Liver (tissue), 9 donors: ENCODE data around the gene MTMR11. TPM values are rescaled to one million over a fixed set of nuclear protein-coding genes. Genes with fewer than 3 reads are reported as not detected.
"Not testable (repeated sequence)": the region's sequence is repeated elsewhere in the genome, so short reads cannot be mapped to it uniquely, and the experiment has no call there.

Experiments used
- DNase-seq: peaks from one replicate; pipeline ENCODE4 v3.0.0-alpha.2; 2017; ENCODE audit warnings: low spot score
- H3K27ac ChIP-seq, 2 donors: one replicate each; pipeline ENCODE4 v1.7.0; 2013; ENCODE audit warnings: inconsistent platforms in 2 of 2, low read length in 2 of 2, control low read depth in 1 of 2, low read depth in 1 of 2, mild to moderate bottlenecking in 1 of 2
- H3K27me3 ChIP-seq, 4 donors: one replicate each; pipeline versions ENCODE4 v1.6.1 to v1.7.0; 2013; ENCODE audit warnings: low read length in 3 of 4, inconsistent platforms in 1 of 4, mild to moderate bottlenecking in 1 of 4, moderate library complexity in 1 of 4; ENCODE audit not compliant: control insufficient read depth in 4 of 4, insufficient read depth in 4 of 4
- H3K36me3 ChIP-seq, 4 donors: one replicate each; pipeline versions ENCODE4 v1.6.1 to v1.7.0; 2013; ENCODE audit warnings: low read length in 3 of 4, mild to moderate bottlenecking in 3 of 4, low read depth in 1 of 4, moderate library complexity in 1 of 4; ENCODE audit not compliant: control insufficient read depth in 4 of 4, insufficient read depth in 3 of 4
- H3K4me1 ChIP-seq, 4 donors: one replicate each; pipeline versions ENCODE4 v1.6.1 to v1.7.0; 2013; ENCODE audit warnings: low read length in 3 of 4, mild to moderate bottlenecking in 3 of 4, moderate library complexity in 1 of 4; ENCODE audit not compliant: control insufficient read depth in 4 of 4, insufficient read depth in 4 of 4
- H3K4me3 ChIP-seq, 3 donors: one replicate each; pipeline versions ENCODE4 v1.6.1 to v1.7.0; 2013; ENCODE audit warnings: low read length in 3 of 3, control low read depth in 1 of 3, low read depth in 1 of 3, mild to moderate bottlenecking in 1 of 3
- H3K9ac ChIP-seq, 2 donors: one replicate each; pipeline ENCODE4 v1.7.0; 2013; ENCODE audit warnings: low read length in 2 of 2, mild to moderate bottlenecking in 2 of 2, moderate library complexity in 2 of 2, control low read depth in 1 of 2, low read depth in 1 of 2
- H3K9me3 ChIP-seq, 4 donors: one replicate each; pipeline versions ENCODE4 v1.6.1 to v1.7.0; 2013; ENCODE audit warnings: low read length in 3 of 4; ENCODE audit not compliant: control insufficient read depth in 4 of 4
- EGR1 ChIP-seq, 2 donors: IDR thresholded peaks; 2 replicates each; pipeline ENCODE4 v1.6.1; 2016 to 2018; ENCODE audit warnings: antibody characterized with exemption in 2 of 2, low read depth in 2 of 2
- FOXA1 ChIP-seq: IDR thresholded peaks from 2 replicates; pipeline ENCODE4 v1.6.1; 2016; ENCODE audit warnings: antibody characterized with exemption
- FOXA2 ChIP-seq: IDR thresholded peaks from 2 replicates; pipeline ENCODE4 v1.6.1; 2016; ENCODE audit warnings: antibody characterized with exemption
- GABPA ChIP-seq, 2 donors: IDR thresholded peaks in 1 of 2; conservative IDR thresholded peaks in 1 of 2; 2 replicates each; pipeline ENCODE4 v1.6.1; 2016; ENCODE audit warnings: antibody characterized with exemption in 2 of 2, mild to moderate bottlenecking in 1 of 2, moderate library complexity in 1 of 2
- HNF4A ChIP-seq, 2 donors: conservative IDR thresholded peaks; 2 replicates each; pipeline ENCODE4 v1.6.1; 2016; ENCODE audit warnings: antibody characterized with exemption in 2 of 2, mild to moderate bottlenecking in 2 of 2
- HNF4G ChIP-seq: IDR thresholded peaks from 2 replicates; pipeline ENCODE4 v1.6.1; 2016; ENCODE audit warnings: antibody characterized with exemption
- JUND ChIP-seq, 2 donors: IDR thresholded peaks; 2 replicates each; pipeline ENCODE4 v1.6.1; 2016; ENCODE audit warnings: antibody characterized with exemption in 2 of 2
- NR2F2 ChIP-seq: IDR thresholded peaks from 2 replicates; pipeline ENCODE4 v1.6.1; 2016; ENCODE audit warnings: antibody characterized with exemption
- RAD21 ChIP-seq, 2 donors: IDR thresholded peaks; 2 replicates each; pipeline ENCODE4 v1.6.1; 2016; ENCODE audit warnings: antibody characterized with exemption in 2 of 2, mild to moderate bottlenecking in 2 of 2
- RXRA ChIP-seq, 2 donors: IDR thresholded peaks; 2 replicates each; pipeline ENCODE4 v1.6.1; 2017 to 2018; ENCODE audit warnings: antibody characterized with exemption in 2 of 2, mild to moderate bottlenecking in 1 of 2
- SP1 ChIP-seq: IDR thresholded peaks from 2 replicates; pipeline ENCODE4 v1.6.1; 2018; ENCODE audit warnings: antibody characterized with exemption, mild to moderate bottlenecking
- TAF1 ChIP-seq: conservative IDR thresholded peaks from 2 replicates; pipeline ENCODE4 v1.6.1; 2016; ENCODE audit warnings: antibody characterized with exemption, mild to moderate bottlenecking
- YY1 ChIP-seq: IDR thresholded peaks from 2 replicates; pipeline ENCODE4 v1.6.1; 2016; ENCODE audit warnings: antibody characterized with exemption, mild to moderate bottlenecking
- WGBS: extraction: QIAGEN DNeasy Blood & Tissue Kit; methylation state at CpG from one replicate; pipeline ENCODE4 v1.1.7; 2013; 5-methylcytosine and 5-hydroxymethylcytosine counted together
- polyA plus RNA-seq, 2 donors: library from polyadenylated mRNA; stranded (reverse) in 1 of 2; unstranded in 1 of 2; fragments of 200-250 nt in 1 of 2; fragments of >200 nt in 1 of 2; fragmentation: Nextera tagmentation in 1 of 2; extraction: Ambion mirVana in 1 of 2; gene quantifications; one replicate each; pipeline versions ENCODE4 v1.2.1 to v1.2.3, GENCODE V29; 2013 to 2015
- total RNA-seq, 2 donors: library from RNA; depleted of rRNA; stranded (reverse); fragments of >200 nt; gene quantifications; one replicate each; pipeline ENCODE4 v1.2.3, GENCODE V29; 2014
- TF ChIP-seq, protein P1 (sequence below): IDR thresholded peaks from 2 replicates; pipeline ENCODE4 v1.6.1; 2016; ENCODE audit warnings: antibody characterized with exemption
- TF ChIP-seq, protein P2 (sequence below): IDR thresholded peaks from 2 replicates; pipeline ENCODE4 v1.6.1; 2016; ENCODE audit warnings: antibody characterized with exemption, mild to moderate bottlenecking
- TF ChIP-seq, protein P3 (sequence below): IDR thresholded peaks from 2 replicates; pipeline ENCODE4 v1.6.1; 2016; ENCODE audit warnings: antibody characterized with exemption
- TF ChIP-seq, protein P4 (sequence below): fragments of 150-350 bp; IDR thresholded peaks from 2 replicates; pipeline ENCODE4 v1.5.1; 2017; ENCODE audit warnings: improper control_type of control experiment, low read depth, low read length; ENCODE audit not compliant: missing input control
- TF ChIP-seq, protein P5 (sequence below): IDR thresholded peaks from 2 replicates; pipeline ENCODE4 v1.6.1; 2016; ENCODE audit warnings: antibody characterized with exemption
- donor health status: healthy.
- donor health status: healthy.
- donor health status: healthy.
- donor health status: healthy.
- donor health status: healthy.

MTMR11 gene
- total and polyA plus RNA-seq, 4 donors, result 1.5 to 2.1 (median 1.8) TPM

DNA sequence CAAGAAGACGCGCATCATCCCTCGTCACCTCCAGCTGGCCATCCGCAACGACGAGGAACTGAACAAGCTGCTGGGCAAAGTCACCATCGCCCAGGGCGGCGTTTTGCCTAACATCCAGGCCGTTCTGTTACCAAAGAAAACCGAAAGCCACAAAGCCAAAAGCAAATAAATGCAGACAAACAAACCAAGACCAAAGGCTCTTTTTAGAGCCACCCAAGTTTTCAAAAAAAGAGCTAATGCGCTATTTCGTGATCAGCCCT lies 49.6 kb downstream of the MTMR11 start:
- Histone ChIP-seq H3K9ac (peak overlapping the region; percentile 87 to 100), H3K4me1 (peaks cover 6 to 33% (median 18%) of the 10 kb centered on the region in 4 donors), H3K4me3 (peak overlapping the region; percentile 60 to 82 (median 81)), H3K27ac (peak overlapping the region; percentile 100)
- not testable (repeated sequence) for H3K36me3 ChIP-seq, H3K27me3 ChIP-seq, H3K9me3 ChIP-seq
- peak; percentile 51 for DNase-seq
- WGBS, result 0% methylated on average over 13 of the region's 13 CpGs
- TF ChIP-seq, protein P1, sequence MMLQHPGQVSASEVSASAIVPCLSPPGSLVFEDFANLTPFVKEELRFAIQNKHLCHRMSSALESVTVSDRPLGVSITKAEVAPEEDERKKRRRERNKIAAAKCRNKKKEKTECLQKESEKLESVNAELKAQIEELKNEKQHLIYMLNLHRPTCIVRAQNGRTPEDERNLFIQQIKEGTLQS, result peak; percentile 2

DNA sequence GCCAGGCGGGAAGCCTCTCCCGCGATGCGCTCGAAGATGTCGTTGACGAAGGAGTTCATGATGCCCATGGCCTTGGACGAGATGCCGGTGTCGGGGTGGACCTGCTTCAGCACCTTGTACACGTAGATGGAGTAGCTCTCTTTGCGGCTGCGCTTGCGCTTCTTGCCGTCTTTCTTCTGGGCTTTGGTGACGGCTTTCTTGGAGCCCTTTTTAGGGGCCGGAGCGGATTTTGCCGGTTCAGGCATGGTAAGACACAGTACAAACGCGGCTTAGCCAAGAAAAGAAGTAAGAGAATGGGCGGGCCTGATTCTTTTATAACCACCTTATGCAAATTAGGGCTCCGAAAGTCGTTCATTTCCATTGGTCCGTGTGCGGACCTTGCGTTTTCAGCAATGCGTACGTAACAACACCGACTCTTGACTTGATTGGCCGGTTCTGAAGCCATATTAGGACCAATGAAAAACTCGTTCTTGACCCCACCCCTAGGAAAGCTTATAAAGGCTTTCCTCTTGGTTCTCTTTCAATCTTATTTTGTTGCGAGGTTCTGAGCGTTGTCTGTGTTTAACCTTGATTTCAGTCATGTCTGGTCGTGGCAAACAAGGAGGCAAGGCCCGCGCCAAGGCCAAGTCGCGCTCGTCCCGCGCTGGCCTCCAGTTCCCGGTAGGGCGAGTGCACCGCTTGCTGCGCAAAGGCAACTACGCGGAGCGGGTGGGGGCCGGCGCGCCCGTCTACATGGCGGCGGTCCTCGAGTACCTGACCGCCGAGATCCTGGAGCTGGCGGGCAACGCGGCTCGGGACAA lies 50.1 kb downstream of the MTMR11 start:
- under 1% methylated on average over 62 of the region's 62 CpGs for WGBS
- peak; percentile 93 for DNase-seq
- H3K4me3 ChIP-seq, result peak overlapping the region; percentile 60 to 82 (median 65)

DNA sequence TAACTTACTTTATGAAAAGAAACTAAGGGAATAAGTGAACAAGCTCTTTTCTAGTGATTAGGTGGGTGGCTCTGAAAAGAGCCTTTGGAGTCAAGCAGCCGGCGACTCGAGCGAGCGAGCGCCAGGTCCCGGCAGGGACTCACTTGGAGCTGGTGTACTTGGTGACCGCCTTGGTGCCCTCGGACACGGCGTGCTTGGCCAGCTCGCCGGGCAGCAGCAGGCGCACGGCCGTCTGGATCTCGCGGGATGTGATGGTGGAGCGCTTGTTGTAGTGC lies 50.6 kb downstream of the MTMR11 start:
- Histone ChIP-seq H3K4me3 (peak overlapping the region; percentile 55 to 77 (median 60)), H3K4me1 (peaks cover 6 to 38% (median 19%) of the 10 kb centered on the region in 4 donors), H3K9ac (peak overlapping the region; percentile 82 to 100), H3K27ac (peak overlapping the region; percentile 100)
- peak; percentile 62 for DNase-seq
- not testable (repeated sequence) for H3K27me3 ChIP-seq, H3K9me3 ChIP-seq, H3K36me3 ChIP-seq
- WGBS, result under 1% methylated on average over 19 of the region's 19 CpGs

More for the DNA sequence above, 50.1 kb downstream of the MTMR11 start:
- Histone ChIP-seq H3K9ac (peak overlapping the region; percentile 87 to 100), H3K9me3 (no peaks in the 10 kb centered on the region), H3K36me3 (no peaks in the 10 kb centered on the region), H3K4me1 (peaks cover 6 to 38% (median 19%) of the 10 kb centered on the region in 4 donors), H3K27me3 (no peaks in the 10 kb centered on the region), H3K27ac (peak overlapping the region; percentile 100)
- TF ChIP-seq RAD21 (IDR thresholded peaks at IDR 0.05) (no peak), SP1 (peak; percentile 93), EGR1 (IDR thresholded peaks at IDR 0.05; ENCODE audit: low read depth in 2 of 2) (peak in 1 of 2 donors; percentile 35), FOXA2 (peak; percentile 31), TAF1 (peak; percentile 96), RXRA (IDR thresholded peaks at IDR 0.05) (peak in 1 of 2 donors; percentile 56), NR2F2 (peak; percentile 16), FOXA1 (peak; percentile 20), HNF4A (conservative IDR thresholded peaks at IDR 0.05) (peak in 1 of 2 donors; percentile 12), YY1 (no peak), HNF4G (no peak), JUND (IDR thresholded peaks at IDR 0.05) (peak in 1 of 2 donors; percentile 58), GABPA (IDR thresholded peaks at IDR 0.05 in 1 of 2, conservative IDR thresholded peaks at IDR 0.05 in 1 of 2) (no peak)
- TF ChIP-seq, protein P1, result no peak
- TF ChIP-seq, protein P2, sequence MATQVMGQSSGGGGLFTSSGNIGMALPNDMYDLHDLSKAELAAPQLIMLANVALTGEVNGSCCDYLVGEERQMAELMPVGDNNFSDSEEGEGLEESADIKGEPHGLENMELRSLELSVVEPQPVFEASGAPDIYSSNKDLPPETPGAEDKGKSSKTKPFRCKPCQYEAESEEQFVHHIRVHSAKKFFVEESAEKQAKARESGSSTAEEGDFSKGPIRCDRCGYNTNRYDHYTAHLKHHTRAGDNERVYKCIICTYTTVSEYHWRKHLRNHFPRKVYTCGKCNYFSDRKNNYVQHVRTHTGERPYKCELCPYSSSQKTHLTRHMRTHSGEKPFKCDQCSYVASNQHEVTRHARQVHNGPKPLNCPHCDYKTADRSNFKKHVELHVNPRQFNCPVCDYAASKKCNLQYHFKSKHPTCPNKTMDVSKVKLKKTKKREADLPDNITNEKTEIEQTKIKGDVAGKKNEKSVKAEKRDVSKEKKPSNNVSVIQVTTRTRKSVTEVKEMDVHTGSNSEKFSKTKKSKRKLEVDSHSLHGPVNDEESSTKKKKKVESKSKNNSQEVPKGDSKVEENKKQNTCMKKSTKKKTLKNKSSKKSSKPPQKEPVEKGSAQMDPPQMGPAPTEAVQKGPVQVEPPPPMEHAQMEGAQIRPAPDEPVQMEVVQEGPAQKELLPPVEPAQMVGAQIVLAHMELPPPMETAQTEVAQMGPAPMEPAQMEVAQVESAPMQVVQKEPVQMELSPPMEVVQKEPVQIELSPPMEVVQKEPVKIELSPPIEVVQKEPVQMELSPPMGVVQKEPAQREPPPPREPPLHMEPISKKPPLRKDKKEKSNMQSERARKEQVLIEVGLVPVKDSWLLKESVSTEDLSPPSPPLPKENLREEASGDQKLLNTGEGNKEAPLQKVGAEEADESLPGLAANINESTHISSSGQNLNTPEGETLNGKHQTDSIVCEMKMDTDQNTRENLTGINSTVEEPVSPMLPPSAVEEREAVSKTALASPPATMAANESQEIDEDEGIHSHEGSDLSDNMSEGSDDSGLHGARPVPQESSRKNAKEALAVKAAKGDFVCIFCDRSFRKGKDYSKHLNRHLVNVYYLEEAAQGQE, result peak; percentile 95
- TF ChIP-seq, protein P3, sequence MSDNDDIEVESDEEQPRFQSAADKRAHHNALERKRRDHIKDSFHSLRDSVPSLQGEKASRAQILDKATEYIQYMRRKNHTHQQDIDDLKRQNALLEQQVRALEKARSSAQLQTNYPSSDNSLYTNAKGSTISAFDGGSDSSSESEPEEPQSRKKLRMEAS, result peak; percentile 49
- TF ChIP-seq, protein P4, sequence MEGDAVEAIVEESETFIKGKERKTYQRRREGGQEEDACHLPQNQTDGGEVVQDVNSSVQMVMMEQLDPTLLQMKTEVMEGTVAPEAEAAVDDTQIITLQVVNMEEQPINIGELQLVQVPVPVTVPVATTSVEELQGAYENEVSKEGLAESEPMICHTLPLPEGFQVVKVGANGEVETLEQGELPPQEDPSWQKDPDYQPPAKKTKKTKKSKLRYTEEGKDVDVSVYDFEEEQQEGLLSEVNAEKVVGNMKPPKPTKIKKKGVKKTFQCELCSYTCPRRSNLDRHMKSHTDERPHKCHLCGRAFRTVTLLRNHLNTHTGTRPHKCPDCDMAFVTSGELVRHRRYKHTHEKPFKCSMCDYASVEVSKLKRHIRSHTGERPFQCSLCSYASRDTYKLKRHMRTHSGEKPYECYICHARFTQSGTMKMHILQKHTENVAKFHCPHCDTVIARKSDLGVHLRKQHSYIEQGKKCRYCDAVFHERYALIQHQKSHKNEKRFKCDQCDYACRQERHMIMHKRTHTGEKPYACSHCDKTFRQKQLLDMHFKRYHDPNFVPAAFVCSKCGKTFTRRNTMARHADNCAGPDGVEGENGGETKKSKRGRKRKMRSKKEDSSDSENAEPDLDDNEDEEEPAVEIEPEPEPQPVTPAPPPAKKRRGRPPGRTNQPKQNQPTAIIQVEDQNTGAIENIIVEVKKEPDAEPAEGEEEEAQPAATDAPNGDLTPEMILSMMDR, result no peak
- TF ChIP-seq, protein P5, sequence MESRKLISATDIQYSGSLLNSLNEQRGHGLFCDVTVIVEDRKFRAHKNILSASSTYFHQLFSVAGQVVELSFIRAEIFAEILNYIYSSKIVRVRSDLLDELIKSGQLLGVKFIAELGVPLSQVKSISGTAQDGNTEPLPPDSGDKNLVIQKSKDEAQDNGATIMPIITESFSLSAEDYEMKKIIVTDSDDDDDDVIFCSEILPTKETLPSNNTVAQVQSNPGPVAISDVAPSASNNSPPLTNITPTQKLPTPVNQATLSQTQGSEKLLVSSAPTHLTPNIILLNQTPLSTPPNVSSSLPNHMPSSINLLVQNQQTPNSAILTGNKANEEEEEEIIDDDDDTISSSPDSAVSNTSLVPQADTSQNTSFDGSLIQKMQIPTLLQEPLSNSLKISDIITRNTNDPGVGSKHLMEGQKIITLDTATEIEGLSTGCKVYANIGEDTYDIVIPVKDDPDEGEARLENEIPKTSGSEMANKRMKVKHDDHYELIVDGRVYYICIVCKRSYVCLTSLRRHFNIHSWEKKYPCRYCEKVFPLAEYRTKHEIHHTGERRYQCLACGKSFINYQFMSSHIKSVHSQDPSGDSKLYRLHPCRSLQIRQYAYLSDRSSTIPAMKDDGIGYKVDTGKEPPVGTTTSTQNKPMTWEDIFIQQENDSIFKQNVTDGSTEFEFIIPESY, result peak; percentile 63
